PC-3 (cell line): Measurements from ENCODE around the gene MICALL2. TPM values are rescaled to one million over a fixed set of nuclear protein-coding genes. Genes with fewer than 3 reads are reported as not detected.

Experiments
- ATAC-seq: fragments of 200-7000 bp; cut with Tn5 transposase; 2 replicates; pipeline ENCODE4 v1.9.1; 2020; ENCODE audit warnings: mild to moderate bottlenecking, moderate library complexity
- BruUV-seq: library from RNA; stranded (reverse); fragments of 400-500 nt; replicated peaks from 2 replicates; lab custom pipeline; 2021; lab: Mats Ljungman, UMichigan
- CTCF ChIA-PET: fragments of 300-600 bp; sonication (Branson Sonifier 250); formaldehyde crosslinking; loops from one replicate; lab custom pipeline; 2022; ENCODE audit warnings: antibody characterized with exemption; lab: Charles Lee
- POLR2A ChIA-PET: fragments of 300-600 bp; sonication (Branson Sonifier 250); formaldehyde crosslinking; loops from one replicate; lab custom pipeline; 2022; ENCODE audit warnings: antibody characterized with exemption; ENCODE audit not compliant: unreplicated experiment; lab: Charles Lee
- DNase-seq: peaks from one replicate; pipeline ENCODE4 v3.0.0-alpha.2; 2015
- H2AFZ ChIP-seq: fragments of 300-600 bp; sonication (generic); 2 replicates; pipeline ENCODE4 v1.6.0; 2016; ENCODE audit warnings: antibody characterized with exemption, low read length
- H3F3A ChIP-seq: fragments of 300-600 bp; sonication (generic); one replicate; pipeline ENCODE4 v1.6.0; 2017; ENCODE audit warnings: antibody characterized with exemption, low read length, control low read depth, mild to moderate bottlenecking; ENCODE audit not compliant: unreplicated experiment
- H3K27ac ChIP-seq: fragments of 300-600 bp; sonication (generic); 2 replicates; pipeline ENCODE4 v1.5.1; 2016; ENCODE audit warnings: mild to moderate bottlenecking, low read length
- H3K27me3 ChIP-seq: fragments of 300-600 bp; sonication (generic); 2 replicates; pipeline ENCODE4 v1.6.1; 2016; ENCODE audit warnings: low read length, mixed read lengths
- H3K36me3 ChIP-seq: fragments of 300-600 bp; sonication (generic); 2 replicates; pipeline ENCODE4 v1.6.1; 2016; ENCODE audit warnings: low read depth, mixed run types, low read length, mixed read lengths
- H3K4me1 ChIP-seq: fragments of 300-600 bp; sonication (generic); 2 replicates; pipeline ENCODE4 v1.5.1; 2016; ENCODE audit warnings: low read length; ENCODE audit not compliant: insufficient read depth
- H3K4me2 ChIP-seq: fragments of 300-600 bp; sonication (generic); 2 replicates; pipeline ENCODE4 v1.6.0; 2016; ENCODE audit warnings: low read length
- H3K4me3 ChIP-seq: fragments of 300-600 bp; sonication (generic); 2 replicates; pipeline ENCODE4 v1.5.1; 2016; ENCODE audit warnings: mild to moderate bottlenecking, low read length, mixed read lengths
- H3K79me2 ChIP-seq: fragments of 300-600 bp; sonication (generic); 2 replicates; pipeline ENCODE4 v1.6.1; 2017; ENCODE audit warnings: low read length, mixed read lengths
- H3K9ac ChIP-seq: fragments of 300-600 bp; sonication (generic); 2 replicates; pipeline ENCODE4 v1.6.0; 2016; ENCODE audit warnings: mild to moderate bottlenecking, low read length
- H3K9me2 ChIP-seq: fragments of 300-600 bp; sonication (generic); replicated peaks from 2 replicates; pipeline ENCODE4 v1.6.1; 2016; ENCODE audit warnings: mixed run types, low read length, mixed read lengths
- H3K9me3 ChIP-seq: fragments of 300-600 bp; sonication (generic); 2 replicates; pipeline ENCODE4 v1.6.1; 2016; ENCODE audit warnings: low read length, mixed read lengths
- H4K20me1 ChIP-seq: fragments of 300-600 bp; sonication (generic); 2 replicates; pipeline ENCODE4 v1.6.1; 2016; ENCODE audit warnings: low read length, mixed read lengths
- CTCF ChIP-seq: fragments of 300-600 bp; sonication (generic); conservative IDR thresholded peaks from 2 replicates; pipeline ENCODE4 v1.5.1; 2017; ENCODE audit warnings: antibody characterized with exemption, low read depth, mild to moderate bottlenecking, low read length
- EZH2 ChIP-seq: fragments of 300-600 bp; sonication (generic); IDR thresholded peaks from one replicate; pipeline ENCODE4 v1.6.1; 2017; ENCODE audit warnings: antibody characterized with exemption, mild to moderate bottlenecking, low read length; ENCODE audit not compliant: unreplicated experiment
- EZH2phosphoT487 ChIP-seq: fragments of 300-600 bp; sonication (generic); IDR thresholded peaks from 2 replicates; pipeline ENCODE4 v1.6.1; 2018; ENCODE audit warnings: mild to moderate bottlenecking, antibody characterized with exemption, low read length, borderline replicate concordance
- intact Hi-C: fragments of 100-400 bp; cut with micrococcal nuclease; formaldehyde crosslinking; loops from 2 replicates; pipeline ENCODE4 v1.9.0; 2023
- total RNA-seq: library from RNA; depleted of rRNA; stranded (reverse); fragments of >200 nt; gene quantifications from 2 replicates; pipeline ENCODE4 v1.2.3, GENCODE V29; 2014

Gene MICALL2
- total RNA-seq, 1 experiment from 2014 or later = 52.8 TPM

- no TSS peak for BruUV-seq
- Histone ChIP-seq H3K36me3 (no peaks in the 10 kb centered on the region), H3K4me1 (no peaks in the 10 kb centered on the region), H3K9ac (no peak overlapping the region), H3K79me2 (no peaks in the 10 kb centered on the region), H3F3A (no peaks in the 10 kb centered on the region), H3K4me3 (no peak overlapping the region), H3K27me3 (no peaks in the 10 kb centered on the region), H2AFZ (no peak overlapping the region), H3K9me2 (no peaks in the 10 kb centered on the region), H3K27ac (no peak overlapping the region), H3K4me2 (no peak overlapping the region), H4K20me1 (no peaks in the 10 kb centered on the region), H3K9me3 (no peaks in the 10 kb centered on the region)
- DNase-seq (no peak), ATAC-seq (no peak)
- intact Hi-C loops = no loop called here
- ChIA-PET CTCF (no interaction called here), POLR2A (no interaction called here)
- no peak for TF ChIP-seq EZH2phosphoT487
- TF ChIP-seq CTCF = no peak
- TF ChIP-seq EZH2 = no peak
Observed at GRCh38 chr7:1494866-1495563, 35.7 kb upstream of the MICALL2 start.

GRCh38 chr7:1494447-1494846 is 35.2 kb upstream of the MICALL2 start:
- intact Hi-C loops = no loop called here
- TF ChIP-seq EZH2phosphoT487 (no peak), EZH2 (no peak), CTCF (no peak)
- no peaks in the 10 kb centered on the region for H3K27me3 ChIP-seq
- no peaks in the 10 kb centered on the region for H3K79me2 ChIP-seq
- ChIA-PET POLR2A (no interaction called here), CTCF (no interaction called here)
- H3K4me2 ChIP-seq = no peak overlapping the region
- no peak overlapping the region for H2AFZ ChIP-seq
- no peak for ATAC-seq
- H3K9ac ChIP-seq = no peak overlapping the region
- peaks cover 4% of the 10 kb centered on the region; the same call in 1 of the 2 replicates for H3K36me3 ChIP-seq
- no peaks in the 10 kb centered on the region for H3K9me2 ChIP-seq
- no peaks in the 10 kb centered on the region for H4K20me1 ChIP-seq
- DNase-seq = no peak
- H3K9me3 ChIP-seq = no peaks in the 10 kb centered on the region
- H3K4me1 ChIP-seq = no peaks in the 10 kb centered on the region
- H3K4me3 ChIP-seq = no peak overlapping the region
- H3F3A ChIP-seq = no peaks in the 10 kb centered on the region
- H3K27ac ChIP-seq = no peak overlapping the region
- no TSS peak for BruUV-seq

- ChIA-PET CTCF (no interaction called here), POLR2A (no interaction called here)
- no peak for TF ChIP-seq EZH2
- no peak for TF ChIP-seq EZH2phosphoT487
- TF ChIP-seq CTCF = no peak
- H3K36me3 ChIP-seq = peaks cover 4% of the 10 kb centered on the region; the same call in 1 of the 2 replicates
- H3K9me3 ChIP-seq = no peaks in the 10 kb centered on the region
- ATAC-seq = no peak
- intact Hi-C loops = no loop called here
- H3K9me2 ChIP-seq = no peaks in the 10 kb centered on the region
- no peaks in the 10 kb centered on the region for H3K79me2 ChIP-seq
- H3K4me2 ChIP-seq = no peak overlapping the region
- H3K9ac ChIP-seq = no peak overlapping the region
- no peak overlapping the region for H2AFZ ChIP-seq
- no peaks in the 10 kb centered on the region for H3K27me3 ChIP-seq
- no peaks in the 10 kb centered on the region for H3F3A ChIP-seq
- H4K20me1 ChIP-seq = no peaks in the 10 kb centered on the region
- no peak overlapping the region for H3K4me3 ChIP-seq
- H3K4me1 ChIP-seq = no peaks in the 10 kb centered on the region
- no TSS peak for BruUV-seq
- DNase-seq = no peak
- H3K27ac ChIP-seq = no peak overlapping the region
Observed at GRCh38 chr7:1493571-1493970, 34.3 kb upstream of the MICALL2 start.
